NCI-H510A (cell line): ENCODE measurements around the gene GDF7.

Source experiments
- DNase-seq: peaks from one replicate; lab custom pipeline; 2025; lab: John Stamatoyannopoulos, UW

GDF7 gene

GRCh38 chr2:20629181-20629580 is 37.8 kb upstream of the GDF7 start:
- DNase-seq: no peak

- DNase-seq: no peak
These were observed 37.3 kb upstream of the GDF7 start for GRCh38 chr2:20629581-20630171.

GRCh38 chr2:20630967-20631366 is 36.0 kb upstream of the GDF7 start:
- no peak for DNase-seq

- DNase-seq: no peak
These were observed 35.2 kb upstream of the GDF7 start for GRCh38 chr2:20631617-20632307.

- DNase-seq: no peak
These were observed 34.4 kb upstream of the GDF7 start for GRCh38 chr2:20632446-20632990.

- DNase-seq: no peak
These were observed 33.9 kb upstream of the GDF7 start for GRCh38 chr2:20633001-20633400.

- peak; percentile 46 for DNase-seq
These were observed 33.0 kb upstream of the GDF7 start for GRCh38 chr2:20633794-20634506.

GRCh38 chr2:20634507-20635112 is 32.3 kb upstream of the GDF7 start:
- DNase-seq: no peak

- DNase-seq: peak; percentile 24
These were observed 31.8 kb upstream of the GDF7 start for GRCh38 chr2:20635113-20635510.

- peak; percentile 75 for DNase-seq
These were observed 31.0 kb upstream of the GDF7 start for GRCh38 chr2:20635675-20636584.

GRCh38 chr2:20637147-20637546 is 29.8 kb upstream of the GDF7 start:
- no peak for DNase-seq

GRCh38 chr2:20638014-20638413 is 28.9 kb upstream of the GDF7 start:
- DNase-seq: no peak

- no peak for DNase-seq
These were observed 28.1 kb upstream of the GDF7 start for GRCh38 chr2:20638646-20639430.

- DNase-seq: no peak
These were observed 26.4 kb upstream of the GDF7 start for GRCh38 chr2:20640411-20641122.

GRCh38 chr2:20641123-20641985 is 25.6 kb upstream of the GDF7 start:
- no peak for DNase-seq

- DNase-seq: peak; percentile 44
These were observed 24.6 kb upstream of the GDF7 start for GRCh38 chr2:20642055-20642971.

- no peak for DNase-seq
These were observed 23.9 kb upstream of the GDF7 start for GRCh38 chr2:20643060-20643459.

- DNase-seq: no peak
These were observed 23.1 kb upstream of the GDF7 start for GRCh38 chr2:20643826-20644225.
